IPS DF 4.7 (cell line): ENCODE measurements around the gene ITPR1.

ENCODE experiments used
- DNase-seq: peaks from one replicate; pipeline ENCODE4 v3.0.0-alpha.2; 2013; ENCODE audit warnings: low spot score; ENCODE audit errors: extremely low read depth

Gene ITPR1

DNA sequence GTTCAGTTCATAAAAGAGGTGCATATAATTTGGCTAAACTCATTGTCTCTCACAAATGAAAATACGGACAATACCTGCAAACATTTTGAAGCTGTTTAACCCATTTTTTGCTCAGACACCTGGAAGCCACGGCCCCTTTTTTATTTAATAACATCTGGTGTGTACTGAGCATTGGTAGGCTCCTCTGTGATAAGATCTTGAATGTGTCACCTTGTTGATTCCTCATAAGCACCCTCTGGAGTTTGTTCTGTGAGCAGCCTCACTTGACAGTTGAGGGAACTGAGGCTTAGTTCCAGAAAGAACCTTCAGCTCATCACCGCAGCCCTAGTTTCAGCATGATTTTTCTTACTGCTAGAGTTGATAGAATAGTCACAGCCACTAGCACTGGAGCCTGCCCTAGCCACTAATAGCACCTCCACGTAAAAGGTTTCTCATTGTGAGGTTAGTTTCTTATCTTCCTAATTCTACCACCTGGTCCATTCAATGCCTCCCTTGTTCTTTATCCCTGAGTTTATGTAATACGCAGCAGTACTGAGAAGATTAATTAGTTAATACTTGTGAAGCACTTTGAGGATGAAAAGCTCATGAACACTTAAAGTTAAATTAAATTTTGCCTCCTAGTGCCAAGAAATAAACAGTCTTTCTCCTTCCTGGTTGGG is 71.9 kb downstream of the ITPR1 start:
- DNase-seq, result no peak

GRCh38 chr3:4565809-4566501 is 72.8 kb downstream of the ITPR1 start:
- no peak for DNase-seq

DNA sequence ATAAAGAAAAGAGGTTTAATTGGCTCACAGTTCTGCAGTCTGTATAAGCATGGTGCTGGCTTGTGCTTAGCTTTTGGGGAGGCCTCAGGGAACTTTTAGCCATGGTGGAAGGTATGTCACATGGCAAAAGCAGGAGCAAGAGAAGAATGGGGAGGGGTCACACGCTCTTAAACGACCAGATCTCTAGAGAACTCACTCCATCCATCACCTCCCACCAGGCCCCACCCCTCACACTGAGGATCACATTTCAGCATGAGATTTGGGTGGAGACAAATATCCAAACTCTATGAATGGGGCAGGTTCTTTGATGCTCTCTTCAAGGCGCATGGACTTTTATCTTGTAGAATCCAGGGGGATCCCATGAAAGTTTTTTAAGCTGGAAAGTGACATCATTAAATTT is 75.7 kb downstream of the ITPR1 start:
- DNase-seq, result no peak

- DNase-seq, result no peak
Observed at GRCh38 chr3:4570840-4571621, 77.9 kb downstream of the ITPR1 start.

- no peak for DNase-seq
Observed at GRCh38 chr3:4571690-4572334, 78.7 kb downstream of the ITPR1 start.

DNA sequence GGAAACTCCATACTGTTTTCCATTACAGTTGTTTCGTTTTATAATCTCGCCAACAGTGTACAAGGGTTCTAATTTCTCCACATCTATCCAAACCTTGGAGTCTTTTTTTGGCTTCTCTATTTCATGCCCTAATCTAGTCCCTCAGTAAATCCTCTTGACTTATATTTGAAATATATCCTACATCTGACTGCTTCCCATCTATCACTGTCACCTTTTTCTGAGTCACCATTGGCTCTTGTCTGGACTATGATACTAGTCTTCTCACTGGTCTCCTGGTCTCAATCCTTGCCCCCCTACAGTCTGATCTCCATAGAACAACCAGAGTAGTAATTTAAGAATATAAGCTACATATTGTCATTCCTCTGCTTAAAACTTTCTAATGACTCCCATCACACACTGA is 80.0 kb downstream of the ITPR1 start:
- no peak for DNase-seq

DNA sequence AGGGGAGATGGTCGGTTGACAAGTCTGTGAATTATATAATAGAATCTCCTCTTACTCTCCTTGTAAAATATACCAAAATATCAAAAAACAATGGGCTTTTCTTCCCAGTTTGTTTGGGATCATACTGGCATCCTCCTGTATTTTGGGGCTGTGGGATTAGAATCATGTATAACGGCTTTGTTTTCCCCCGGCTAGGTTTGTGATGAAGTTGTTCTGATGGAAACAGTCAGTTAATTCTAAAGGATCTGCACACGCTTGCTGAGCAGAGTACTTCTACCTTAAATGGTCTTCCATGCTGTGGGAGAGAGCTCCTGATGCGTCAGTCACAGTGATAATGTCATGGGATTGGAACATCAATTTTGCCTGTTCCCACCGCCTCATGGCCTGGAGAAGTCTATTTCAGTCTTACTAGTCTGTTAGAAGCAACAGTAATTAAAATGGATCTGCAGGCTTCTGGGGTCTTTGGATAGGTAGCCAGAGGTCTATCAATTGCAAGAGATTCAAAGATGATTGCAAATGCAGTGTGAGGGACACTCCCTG is 81.3 kb downstream of the ITPR1 start:
- no peak for DNase-seq

DNA sequence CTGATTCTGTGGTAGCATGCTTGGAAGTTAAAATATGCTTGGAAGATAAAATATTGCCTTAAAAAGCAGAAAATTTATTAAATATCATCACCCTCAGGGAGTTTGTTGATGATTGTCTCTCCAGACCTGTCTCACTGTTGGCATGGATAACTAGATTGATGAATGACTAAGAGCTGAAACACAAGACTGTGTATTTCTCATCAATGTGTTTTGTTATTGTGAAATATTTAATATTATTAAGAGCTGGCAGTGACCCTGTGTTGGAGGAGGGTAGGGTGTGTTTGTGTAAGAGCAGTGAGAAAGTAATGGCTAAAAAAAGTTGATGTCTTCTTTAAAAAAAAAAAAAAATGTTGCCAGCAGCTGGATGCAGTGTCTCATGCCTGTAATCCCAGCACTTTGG is 82.2 kb downstream of the ITPR1 start:
- DNase-seq, result no peak

GRCh38 chr3:4577721-4578120 is 84.6 kb downstream of the ITPR1 start:
- DNase-seq, result no peak

- DNase-seq, result no peak
Observed at GRCh38 chr3:4580346-4581123, 87.4 kb downstream of the ITPR1 start.

DNA sequence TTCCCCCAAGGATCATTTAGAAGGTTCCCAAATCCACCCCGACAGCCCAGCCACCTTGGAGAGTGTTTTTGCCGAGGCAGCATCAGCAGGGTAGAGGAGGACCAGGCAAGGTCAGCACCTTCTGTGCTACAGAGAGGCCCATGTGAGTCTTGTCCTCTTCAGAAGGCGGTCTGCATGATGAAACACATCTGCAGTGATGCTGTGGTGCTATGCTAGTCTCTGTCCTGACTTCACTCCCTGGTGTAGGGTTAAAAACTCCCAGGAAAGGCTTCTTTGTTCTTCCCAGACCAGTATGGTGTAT is 87.9 kb downstream of the ITPR1 start:
- DNase-seq, result no peak

DNA sequence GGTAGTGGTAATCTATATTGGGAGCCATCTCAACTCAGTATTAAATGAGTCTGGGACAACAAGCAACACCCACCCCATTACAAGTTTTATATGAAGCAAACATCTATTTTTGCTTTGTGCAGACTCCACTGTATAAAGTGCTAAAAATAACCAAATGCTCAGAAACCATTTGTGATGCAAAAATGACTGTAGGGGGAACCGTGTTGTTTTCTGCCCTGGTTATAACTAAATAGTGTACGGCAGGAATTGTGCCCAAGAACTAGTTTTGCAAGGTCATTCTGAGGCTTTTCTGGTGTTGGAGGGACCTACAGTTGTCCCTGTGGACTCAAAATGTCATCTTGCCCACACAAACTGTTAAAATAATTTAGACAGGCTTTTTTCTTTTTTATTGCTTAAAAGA is 88.3 kb downstream of the ITPR1 start:
- no peak for DNase-seq

GRCh38 chr3:4581920-4582611 is 88.9 kb downstream of the ITPR1 start:
- DNase-seq, result no peak

GRCh38 chr3:4582624-4583023 is 89.5 kb downstream of the ITPR1 start:
- no peak for DNase-seq

DNA sequence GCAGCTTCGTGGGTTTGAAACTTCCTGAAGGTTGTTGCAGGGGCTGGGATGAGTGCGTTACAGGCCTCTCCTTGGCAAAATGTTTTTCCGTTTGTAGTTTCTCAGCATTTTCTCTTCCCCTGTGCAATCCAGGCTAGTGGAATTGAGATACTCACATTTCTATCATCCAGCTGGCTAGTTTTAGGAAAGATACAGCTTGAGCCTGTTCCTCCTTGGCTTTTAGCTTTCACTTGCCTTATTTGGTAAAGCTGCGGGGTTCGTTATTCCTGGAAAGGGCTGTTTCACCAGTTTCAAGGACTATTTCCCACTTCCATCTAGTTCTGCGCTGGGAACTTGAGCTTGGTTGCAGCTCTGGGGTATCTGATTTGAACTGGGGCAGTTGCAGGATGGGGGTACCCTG is 90.3 kb downstream of the ITPR1 start:
- DNase-seq, result no peak

GRCh38 chr3:4584456-4585249 is 91.5 kb downstream of the ITPR1 start:
- DNase-seq, result no peak

GRCh38 chr3:4586381-4586780 is 93.2 kb downstream of the ITPR1 start:
- no peak for DNase-seq

- no peak for DNase-seq
Observed at GRCh38 chr3:4587061-4587837, 94.1 kb downstream of the ITPR1 start.

- DNase-seq, result no peak
Observed at GRCh38 chr3:4587838-4588105, 94.6 kb downstream of the ITPR1 start.
